Eye (tissue), 1 donor: ENCODE results near the gene BCOR.

Source experiments
- DNase-seq: peaks from one replicate; pipeline ENCODE4 v3.0.0-alpha.2; 2015

Gene BCOR

DNA sequence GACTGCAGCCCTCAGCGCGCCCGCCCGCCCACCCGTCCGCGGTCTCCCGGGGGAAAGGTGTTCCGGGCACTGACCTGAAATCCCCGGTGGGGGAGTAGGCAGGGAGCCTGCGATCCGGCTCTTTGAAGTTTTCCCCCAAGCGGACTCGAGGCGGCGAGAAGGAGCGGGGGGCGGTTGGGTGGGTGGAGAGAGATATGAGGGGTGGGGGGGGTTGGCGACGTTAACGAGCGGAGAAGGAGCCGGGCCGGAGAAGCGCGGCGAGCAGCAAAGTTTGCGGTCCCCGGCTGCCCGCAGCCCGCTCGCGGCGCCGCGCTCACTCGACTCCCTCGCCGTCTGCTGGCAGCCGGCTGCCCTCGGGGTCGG lies 636 bp downstream of the BCOR start:
- DNase-seq, result no peak

DNA sequence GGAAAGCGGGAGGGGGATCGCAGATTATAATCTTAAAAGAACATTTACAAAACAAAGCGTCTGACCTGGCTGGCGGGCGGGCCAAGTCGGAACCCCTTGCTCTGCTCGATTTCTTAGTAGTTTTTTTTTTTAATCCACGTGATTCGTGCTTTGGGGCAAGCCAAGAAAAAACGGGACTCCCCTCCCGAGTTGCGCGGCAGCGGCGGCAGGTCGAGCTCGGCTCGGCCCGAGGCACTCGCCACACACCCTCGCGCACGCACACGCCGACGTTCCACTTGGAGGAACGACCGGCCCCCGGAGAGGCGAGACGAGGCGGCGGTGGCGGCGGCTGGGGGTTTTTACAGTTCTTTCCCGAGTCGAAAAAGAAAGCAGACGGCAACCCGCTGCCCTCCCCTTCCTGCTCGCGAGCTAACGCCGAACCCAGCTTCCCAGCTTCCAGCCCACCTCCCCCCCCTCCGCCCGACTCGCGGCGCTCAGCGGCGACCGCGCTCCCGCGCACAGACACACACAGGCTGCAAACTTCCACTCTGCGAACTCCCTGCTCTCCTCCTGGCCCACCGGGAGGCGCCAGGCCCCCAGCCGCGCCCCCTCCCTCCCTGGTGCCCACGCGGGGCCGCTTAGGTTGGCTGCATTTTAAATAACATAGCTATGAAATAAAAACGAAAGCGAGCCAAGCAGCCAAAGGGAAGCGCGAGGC lies 1.2 kb downstream of the BCOR start:
- peak; percentile 68 for DNase-seq

DNA sequence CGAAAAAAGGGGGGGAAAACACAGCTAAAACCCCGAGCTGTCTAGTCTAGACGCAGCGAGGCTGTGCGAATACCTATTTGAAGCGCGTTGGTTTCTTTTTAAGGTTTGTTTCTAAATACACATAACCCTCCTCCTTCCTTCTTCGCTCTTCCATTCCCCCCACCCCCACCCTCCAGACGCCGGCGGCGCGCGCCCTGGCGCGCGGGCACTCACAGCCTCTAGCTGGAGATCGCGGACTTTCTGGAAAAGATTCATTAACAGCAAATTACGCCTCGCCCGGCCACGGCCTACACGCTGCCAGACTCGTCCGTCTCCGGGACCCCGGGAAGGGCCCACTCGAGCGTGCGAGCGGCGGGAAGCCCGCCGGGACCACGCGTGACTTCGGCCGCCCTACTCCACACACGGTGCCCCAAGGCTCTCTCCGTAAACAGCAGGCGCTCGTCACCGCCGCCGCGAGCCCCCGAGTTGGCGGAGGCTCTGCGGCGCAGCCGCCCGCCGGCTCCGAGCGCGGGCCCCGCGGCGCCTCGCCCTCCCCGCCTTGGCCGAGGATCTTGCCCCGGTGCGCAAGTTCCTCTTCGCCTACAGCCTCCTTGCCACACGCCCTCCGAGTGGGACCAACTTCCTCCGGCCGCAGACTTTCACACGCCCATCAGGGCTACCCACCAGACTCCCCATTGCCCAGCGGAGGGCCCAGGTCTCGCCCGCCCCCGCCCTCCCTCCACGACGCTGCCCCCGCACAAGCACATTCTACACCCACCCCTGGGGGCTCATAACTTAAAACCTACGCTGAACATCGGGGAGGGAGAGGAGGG lies 2.0 kb downstream of the BCOR start:
- peak; percentile 58 for DNase-seq

DNA sequence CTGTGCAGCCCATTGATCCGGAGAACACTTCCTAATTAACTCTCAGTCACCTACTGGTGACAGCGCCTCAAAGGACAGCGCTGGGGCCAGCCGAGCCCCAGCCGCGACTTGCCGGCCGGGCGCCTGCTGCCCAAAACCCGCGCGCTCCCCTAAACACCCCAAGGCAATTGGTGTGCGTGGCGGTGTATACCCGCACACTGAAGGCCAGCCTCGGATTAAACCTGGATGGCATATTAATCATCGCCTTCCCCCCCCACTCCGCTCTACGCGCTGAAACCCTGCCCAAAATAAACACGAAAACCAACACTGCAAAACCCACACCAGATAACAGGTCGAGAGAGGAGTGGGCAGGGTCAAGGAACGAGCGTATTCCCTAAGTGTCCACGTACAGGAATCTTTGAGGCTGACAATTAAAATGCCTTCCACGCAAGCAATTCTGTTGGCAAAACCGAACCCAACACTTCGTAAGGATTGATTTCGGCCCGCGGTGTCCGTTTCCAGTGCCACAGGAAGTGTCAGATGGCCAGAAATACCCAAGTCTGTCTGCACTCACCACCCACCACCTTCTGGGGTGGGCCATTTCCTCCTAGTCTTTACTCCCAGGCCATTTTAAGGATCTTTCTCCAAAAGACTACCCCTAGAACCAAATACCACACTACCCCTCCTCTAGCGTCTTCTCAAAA lies 2.7 kb downstream of the BCOR start:
- DNase-seq, result peak; percentile 56

DNA sequence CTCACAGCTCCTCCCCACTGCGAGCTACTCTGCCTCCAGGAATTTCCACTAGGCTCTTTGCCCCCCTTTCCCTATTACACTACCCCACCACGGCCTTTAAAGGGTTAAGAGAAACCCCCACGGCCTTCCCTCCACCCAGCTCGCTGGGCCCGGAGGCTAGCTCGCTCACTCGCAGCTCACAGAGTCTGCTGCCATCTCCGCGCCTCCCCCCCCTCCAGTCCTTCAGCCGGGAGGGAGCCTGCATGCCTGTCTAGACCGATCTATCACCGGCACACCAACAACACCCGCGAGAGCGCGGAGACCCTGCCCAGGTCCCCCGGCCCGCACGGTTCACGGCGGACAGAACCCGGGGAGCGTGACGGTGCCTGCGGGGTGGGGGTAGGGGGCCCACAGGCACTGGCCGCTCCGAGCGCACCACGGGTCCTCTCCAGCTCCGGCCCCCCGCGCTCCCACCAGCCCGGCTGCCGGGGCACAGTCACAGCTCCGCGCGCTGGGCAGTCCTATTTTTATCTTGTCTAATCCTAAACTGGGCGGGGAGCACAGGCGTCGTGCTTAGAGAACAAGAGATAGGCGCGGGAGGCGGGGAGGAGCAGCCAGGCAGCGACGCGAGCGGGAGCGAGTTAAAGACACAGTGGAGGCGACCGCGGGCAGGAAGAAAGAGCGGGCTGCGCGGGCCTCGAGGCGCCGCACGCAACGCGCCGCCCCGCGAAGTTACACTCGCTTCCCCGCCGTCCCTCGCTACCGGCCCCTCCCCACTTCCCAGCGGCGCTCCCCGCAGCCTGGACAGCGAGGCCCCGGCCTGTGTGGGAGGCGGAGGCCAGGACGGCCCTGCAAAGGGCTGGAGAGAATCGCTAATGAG lies 3.5 kb downstream of the BCOR start:
- peak; percentile 88 for DNase-seq

DNA sequence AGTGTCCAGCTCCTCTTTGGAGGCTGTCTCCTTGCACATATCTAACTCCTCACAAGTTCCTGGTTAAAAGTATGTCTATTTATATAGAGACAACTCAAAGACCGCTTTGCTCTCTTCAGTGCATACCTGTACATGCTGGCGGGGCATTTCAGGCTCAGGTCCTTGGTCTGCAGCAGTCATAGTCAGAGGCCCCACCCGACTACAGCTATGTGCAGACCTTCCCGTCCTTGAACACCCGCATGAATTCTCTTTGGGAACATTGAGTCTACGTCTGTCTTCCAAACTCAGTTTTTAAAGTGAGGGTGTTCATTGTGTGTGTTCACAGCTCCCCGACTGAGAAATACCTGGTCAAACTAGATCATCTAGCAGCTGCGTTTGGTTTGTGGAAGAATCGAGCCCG lies 4.2 kb downstream of the BCOR start:
- DNase-seq, result no peak

DNA sequence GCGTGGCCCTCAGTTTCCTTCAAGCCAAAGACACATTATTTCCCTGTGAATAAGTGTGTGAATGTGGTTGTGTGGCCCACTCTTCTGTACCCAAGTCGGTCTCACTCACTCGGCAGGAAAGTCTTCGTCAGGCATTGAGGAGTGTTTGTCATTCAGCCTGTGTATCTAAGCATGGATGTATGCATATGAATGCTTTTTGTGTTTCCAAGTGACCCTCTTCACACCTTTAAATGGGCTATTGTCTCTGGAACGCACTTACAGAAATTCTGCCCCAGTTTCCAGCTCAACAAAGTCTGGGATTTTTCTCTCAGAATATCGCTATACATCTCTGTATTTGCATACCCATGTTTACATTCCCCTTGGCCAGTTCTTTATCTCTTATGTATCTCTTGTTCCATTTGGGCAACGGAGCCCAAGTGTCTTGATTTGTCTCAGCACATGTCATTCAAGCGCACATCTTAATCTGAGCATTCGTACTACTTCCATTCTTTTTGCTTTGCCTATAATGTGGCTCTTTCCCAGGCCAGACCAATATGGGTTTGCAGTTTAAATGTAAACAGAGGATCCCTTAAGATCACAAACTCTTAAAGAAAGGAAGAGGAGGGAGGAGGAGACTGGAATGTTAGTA lies 4.8 kb downstream of the BCOR start:
- DNase-seq, result peak; percentile 16

DNA sequence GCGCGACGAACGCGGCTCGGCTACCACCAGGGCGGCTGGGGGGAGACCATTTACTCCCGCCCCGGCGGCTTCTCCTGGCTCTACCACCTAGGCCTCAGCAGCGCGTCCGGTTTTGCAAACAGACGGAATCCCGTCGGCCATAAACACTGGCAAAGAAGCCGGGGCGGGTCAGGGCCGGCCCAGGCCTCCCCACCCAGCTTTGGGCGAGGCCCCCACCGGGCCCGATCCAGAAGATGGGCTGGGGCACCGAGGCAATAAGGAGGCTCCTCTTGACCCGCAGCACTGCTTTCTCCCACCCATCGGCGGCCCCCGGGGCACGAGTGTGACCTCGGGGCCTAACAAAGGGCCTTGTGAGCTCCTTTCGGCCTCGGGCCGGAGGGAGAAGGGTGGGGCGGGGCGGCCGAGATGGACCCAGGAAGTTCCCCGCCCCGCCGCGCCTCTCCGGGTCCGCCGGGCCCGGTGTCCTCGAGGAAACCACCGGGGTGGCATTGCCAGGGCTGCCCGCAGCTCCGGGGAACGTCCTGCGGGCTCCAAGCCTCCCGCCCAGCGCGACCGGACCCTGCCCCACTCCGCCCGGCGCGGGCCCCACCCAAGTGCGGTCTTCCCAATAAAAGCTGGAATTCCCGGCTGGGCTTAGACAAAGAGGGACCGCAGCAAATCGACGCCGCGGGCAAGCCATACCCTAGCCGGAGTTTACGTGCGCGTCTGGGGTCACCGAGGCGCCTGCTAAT lies 5.9 kb downstream of the BCOR start:
- DNase-seq, result peak; percentile 31

DNA sequence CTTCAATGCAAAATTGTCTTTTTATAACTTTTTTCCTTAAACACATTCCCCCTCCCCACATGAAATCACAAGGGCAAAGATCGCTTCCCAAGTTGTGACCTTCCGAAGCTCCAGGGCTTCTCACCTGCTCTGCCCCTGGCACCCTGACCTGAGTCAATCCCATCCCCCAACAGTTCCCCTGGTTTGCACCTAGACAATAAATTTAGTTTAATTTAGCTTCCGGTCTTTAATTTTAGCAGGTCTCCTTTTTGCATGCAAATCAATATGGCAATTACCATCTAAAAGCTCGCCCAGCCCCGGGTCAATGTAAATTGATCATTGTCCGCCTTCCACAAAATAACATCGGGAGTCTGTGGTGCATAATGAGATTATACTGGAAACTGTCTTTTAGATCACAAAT lies 6.8 kb downstream of the BCOR start:
- DNase-seq, result no peak

DNA sequence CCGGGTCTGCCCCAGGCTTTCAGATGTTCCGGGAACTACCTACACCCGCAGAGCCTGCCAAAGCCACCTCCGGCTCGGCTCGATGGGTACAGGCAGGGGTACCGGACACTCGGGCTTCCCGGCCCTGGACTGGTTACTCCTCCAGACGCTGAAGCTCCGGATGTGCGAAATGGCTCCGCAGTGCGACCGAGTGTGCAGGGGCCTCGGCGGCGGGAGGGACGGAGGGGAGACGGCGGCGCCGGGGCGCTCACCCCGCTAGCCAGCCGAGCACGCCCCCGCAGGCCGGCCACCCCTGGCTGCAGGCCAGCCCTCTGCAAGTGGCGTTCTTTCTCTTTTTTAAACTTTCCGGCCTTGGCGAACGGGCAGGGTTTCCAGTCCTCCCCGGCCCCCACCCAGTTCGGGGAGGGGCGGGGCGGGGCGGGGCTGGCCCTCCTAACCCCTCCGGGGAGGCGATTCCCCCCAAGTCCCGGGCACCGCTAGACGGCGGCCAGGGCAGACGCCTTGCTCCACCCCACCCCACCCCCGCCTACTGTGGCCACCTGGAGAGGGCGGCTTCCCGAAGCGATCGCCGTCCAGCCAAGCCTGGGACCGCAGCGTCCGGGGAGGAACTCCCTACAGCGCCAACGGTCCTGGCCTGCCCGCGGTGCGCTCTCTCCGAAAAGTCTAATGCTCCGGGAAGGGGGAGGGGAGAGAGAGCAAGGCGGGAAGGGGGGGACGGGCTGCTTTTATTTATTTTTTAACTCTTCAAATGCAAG lies 7.5 kb downstream of the BCOR start:
- DNase-seq, result peak; percentile 28

DNA sequence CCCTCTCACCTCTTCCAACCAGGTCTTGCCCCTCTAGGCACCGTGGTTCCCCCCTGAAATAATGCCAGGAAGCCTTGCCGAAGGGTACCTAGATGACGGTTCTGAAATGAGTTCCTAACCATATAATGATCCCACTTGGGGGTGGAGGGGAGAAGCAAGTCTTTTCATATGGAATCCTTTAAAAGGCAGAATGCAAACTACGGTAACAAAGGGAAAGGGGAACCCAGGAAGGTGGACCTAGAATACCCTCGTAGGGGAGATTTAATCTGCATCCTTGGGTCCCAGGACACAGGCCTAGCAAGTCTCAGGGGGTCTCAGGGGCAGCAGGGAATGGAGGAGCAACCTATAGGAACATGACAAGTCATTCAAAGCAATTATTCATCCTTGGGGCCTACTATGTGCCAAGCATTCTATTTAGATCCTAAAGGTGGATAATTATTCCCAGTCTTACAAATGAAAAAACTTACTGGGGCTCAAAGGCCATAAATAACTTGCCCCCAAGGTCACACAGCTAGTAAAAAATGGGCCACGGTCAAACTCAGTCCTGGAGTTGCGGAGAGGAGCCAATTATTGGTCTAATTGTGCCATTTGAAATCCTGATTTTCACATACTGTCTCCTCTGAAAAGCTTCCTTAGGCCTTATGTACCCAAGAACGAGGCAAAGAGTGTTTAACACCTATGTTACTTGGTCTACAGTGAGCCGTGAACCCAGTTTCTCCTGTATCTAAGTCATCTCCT lies 8.8 kb downstream of the BCOR start:
- DNase-seq, result peak; percentile 10

DNA sequence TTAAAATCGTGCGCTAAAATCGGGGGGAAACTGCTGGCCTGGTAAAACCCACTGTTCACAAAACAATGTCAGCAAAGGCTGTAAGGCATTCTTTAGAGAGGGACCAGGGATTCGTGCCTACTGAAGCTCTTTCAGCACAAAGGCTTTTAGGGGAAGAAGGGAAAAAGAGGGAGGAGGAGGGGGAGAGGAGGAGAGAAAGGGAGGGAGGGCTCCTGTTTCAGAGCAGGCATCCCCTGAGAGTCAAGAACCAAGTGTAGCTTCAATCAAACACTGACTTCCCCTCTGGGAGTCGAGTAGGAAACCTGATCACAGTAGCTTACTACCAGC lies 9.5 kb downstream of the BCOR start:
- peak; percentile 58 for DNase-seq

DNA sequence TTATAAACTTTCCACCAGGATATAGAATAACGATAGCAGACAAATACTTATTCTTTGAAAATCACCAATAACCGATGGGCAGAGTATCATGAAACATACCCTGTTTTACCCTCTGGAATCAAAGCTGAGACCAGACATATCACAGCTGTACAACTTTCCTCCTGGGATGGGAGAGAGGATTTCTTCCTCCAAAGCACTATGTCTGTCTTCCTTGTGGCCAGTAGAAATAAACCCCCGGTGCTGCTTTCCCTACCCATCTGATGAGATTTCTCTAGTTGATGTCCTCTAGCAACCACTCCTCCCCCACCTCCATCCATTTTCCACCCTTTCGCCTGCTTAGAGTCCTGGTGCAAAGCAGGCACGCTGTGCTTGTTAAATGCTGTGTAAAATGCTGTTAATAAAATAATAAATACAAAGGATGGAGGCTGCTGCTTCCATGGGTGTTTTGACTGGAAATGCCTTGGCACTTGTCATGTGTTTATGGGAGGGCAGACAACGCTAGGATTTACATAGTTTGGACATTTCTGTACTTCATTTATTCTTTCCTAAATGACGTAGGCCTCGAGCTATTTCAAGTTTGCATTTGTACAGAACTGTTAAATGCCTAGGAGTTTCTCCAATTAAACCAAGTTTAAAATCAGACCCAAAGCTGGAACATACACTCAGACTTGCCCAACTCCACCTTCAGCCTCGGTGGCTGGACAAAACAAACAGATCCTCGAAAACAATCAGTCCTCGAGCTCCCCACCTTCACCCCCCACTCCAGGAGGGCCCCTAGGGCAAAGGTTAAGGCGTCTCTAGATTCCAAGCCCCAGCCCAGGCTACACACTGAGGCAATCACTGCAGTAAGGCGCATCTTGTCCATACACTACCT lies 10.1 kb downstream of the BCOR start:
- peak; percentile 35 for DNase-seq

DNA sequence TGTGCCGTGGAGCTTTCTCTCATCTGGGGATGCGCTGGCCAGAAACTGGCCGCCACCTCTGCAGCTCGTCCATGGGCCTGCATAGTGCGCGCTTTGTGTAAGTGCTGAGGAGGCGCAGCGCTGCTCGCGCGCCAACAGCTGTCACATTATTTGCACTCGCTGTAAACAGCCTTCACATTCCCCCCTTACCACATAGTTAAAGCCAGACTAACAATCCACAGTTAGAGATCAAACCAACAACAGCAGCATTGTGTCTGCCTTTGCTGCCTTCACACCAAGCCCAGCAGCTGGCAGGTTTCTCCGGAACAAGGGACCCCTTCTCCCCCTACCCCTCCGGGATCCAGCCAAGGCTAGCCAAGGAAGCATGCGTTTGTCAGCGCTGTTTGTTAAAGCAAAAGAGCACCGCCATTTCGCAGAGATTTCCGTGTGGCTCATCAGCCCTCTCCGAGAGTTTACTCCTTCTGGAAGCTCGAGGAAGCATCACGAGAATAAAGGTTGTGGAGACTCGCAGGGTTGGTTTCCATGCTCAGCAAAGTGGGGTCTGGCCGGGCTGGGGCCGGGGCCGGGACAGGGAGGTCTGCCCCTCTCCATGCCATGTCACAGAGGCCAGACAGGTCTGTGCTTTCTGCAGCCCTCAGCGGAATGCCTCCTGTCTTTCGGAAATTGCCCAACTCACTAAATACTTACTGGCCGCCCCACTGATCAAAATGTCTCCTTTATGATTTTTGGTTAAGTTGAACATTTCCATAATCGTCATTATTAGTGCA lies 11.0 kb downstream of the BCOR start:
- peak; percentile 59 for DNase-seq

DNA sequence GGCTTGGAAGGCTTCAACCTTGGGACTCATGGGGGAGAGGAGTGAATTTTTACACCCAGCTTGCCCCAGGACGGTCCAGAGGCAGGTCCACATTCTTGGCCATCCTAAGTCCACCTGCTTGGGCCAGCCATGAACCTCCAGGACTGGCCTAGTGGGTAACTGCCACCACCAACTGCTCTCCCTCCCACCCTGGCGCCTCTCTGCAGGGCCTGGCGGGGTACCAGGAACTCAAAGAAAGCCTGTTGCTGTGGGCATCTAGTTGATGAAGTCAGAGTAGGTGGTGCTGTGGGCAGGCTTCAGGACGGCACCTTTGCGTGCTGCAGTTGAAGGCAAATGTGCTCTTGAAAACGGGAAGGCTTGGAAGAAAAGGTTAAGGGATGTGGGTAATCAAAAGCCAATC lies 12.0 kb downstream of the BCOR start:
- DNase-seq, result peak; percentile 10

DNA sequence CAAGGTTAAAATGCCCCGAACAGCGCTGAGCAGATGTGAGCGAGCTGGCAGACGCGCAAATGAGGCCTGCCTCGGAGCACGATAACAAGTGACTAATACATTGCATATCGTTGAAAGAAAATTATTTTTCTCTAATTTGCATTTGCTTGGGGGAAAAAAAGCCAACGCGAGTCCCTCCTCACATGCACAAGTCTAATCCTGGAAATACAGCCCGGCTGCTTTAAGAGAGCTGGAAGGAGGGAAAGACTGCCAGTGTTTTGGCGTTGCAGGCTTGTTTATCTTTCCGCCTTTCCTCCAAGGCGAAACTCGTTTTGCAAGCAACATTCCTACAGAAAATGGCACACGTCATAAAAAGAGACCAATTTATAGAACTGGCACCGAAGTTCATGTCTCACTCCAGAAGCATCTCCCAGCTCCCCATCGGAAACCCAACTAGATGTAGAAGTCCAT lies 12.6 kb downstream of the BCOR start:
- DNase-seq, result peak; percentile 58

DNA sequence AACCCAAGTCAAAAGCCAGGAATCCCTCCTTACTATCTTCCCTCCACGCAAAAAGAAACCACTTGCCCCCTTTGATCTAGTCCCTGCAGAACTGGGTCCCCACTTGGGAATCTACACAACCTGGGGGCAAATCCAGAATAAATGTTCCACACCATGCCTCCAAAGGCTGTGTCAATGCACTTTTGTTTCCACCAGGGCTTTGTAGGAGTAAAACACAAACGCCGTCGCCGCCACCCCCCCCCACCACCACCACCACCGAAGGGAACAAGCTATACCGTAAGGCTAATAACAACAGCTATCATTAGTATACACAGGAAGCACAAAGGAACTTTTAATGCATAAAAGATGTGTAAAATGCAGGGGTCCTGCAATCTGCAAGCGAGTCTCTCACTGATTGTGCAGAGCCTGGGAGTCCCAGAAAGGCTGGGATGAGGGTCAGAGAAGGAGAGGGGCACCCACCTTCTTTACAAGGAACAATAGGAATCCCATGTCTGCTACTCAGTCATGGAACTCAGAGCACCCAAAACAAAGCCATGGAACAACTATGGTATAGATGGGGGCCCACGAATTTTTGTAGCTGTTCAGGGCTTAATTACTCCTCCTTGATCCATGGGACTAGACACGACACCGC lies 13.2 kb downstream of the BCOR start:
- DNase-seq, result peak; percentile 11

DNA sequence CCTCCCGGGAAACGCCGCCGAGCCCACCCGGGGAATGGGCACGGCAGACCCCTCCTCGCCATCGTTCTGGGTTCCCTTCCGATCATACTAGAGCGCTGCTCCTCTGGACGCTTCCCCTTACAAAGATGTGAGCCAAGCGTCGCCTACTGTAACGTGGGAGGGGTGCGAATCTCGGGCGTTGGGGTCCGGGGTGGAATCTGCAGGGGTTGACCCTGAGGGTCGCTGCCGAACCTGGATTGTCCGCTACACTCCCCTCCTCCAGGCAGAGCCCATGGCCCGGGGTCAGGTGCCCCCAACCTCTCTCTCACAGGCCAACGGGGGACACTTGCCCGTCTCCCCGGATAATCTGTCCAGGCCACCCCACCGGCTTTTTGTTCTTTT lies 13.8 kb downstream of the BCOR start:
- DNase-seq, result no peak
